HCT116 (cell line): Measurements from ENCODE around the gene CAMKK2. TPM values are rescaled to one million over a fixed set of nuclear protein-coding genes. Genes with fewer than 3 reads are reported as not detected.

Source experiments
- ATAC-seq: fragments of 200-7000 bp; cut with Tn5 transposase; 2 replicates; pipeline ENCODE4 v1.9.1; 2020; ENCODE audit warnings: mild to moderate bottlenecking, moderate library complexity
- BruUV-seq: library from RNA; stranded (reverse); fragments of 400-500 nt; replicated peaks from 2 replicates; lab custom pipeline; 2021; lab: Mats Ljungman, UMichigan
- CTCF ChIA-PET: fragments of 300-600 bp; sonication (Branson Sonifier 250); formaldehyde crosslinking; loops from one replicate; lab custom pipeline; 2021; ENCODE audit warnings: antibody characterized with exemption; lab: Charles Lee
- POLR2A ChIA-PET: fragments of 300-600, 350-600 bp; sonication (Branson Sonifier 250); formaldehyde crosslinking; loops from one replicate; lab custom pipeline; 2021; ENCODE audit warnings: antibody characterized with exemption; lab: Charles Lee
- RAD21 ChIA-PET, 2 experiments: fragments of 300-600 bp; sonication (Branson Sonifier 250); formaldehyde crosslinking; loops; one replicate each; lab custom pipeline; 2023; ENCODE audit warnings: low total read pairs in 2 of 2; ENCODE audit not compliant: uncharacterized antibody in 2 of 2, unreplicated experiment in 2 of 2, low non-redundant PET in 1 of 2; lab: Charles Lee
- DNase-seq: peaks from one replicate; pipeline ENCODE4 v3.0.0-alpha.2; 2010; ENCODE audit warnings: low read depth, low spot score
- H2AFZ ChIP-seq: fragments of 200-600 bp; shearing (Covaris generic), sonication (generic); 2 replicates; pipeline ENCODE4 v1.6.1; 2017; ENCODE audit warnings: low read depth, mixed run types, mixed read lengths, antibody characterized with exemption, low read length; ENCODE audit not compliant: poor library complexity, severe bottlenecking
- H3K27ac ChIP-seq: 2 replicates; pipeline ENCODE4 v1.5.1; 2012; ENCODE audit warnings: low read depth, low read length
- H3K27me3 ChIP-seq: fragments of 200-600 bp; sonication (generic); 2 replicates; pipeline ENCODE4 v1.6.1; 2016; ENCODE audit warnings: mixed run types, low read length, mixed read lengths; ENCODE audit not compliant: insufficient read depth
- H3K36me3 ChIP-seq, 2 experiments: fragments of 200-500 bp in 1 of 2; fragments of 200-600 bp in 1 of 2; sonication (Bioruptor generic) in 1 of 2; sonication (generic) in 1 of 2; 2 replicates each; pipeline versions ENCODE4 v1.5.1 to v1.6.1; 2014 to 2016; ENCODE audit warnings: low read length in 2 of 2, inconsistent platforms in 1 of 2, mixed read lengths in 1 of 2, mixed run types in 1 of 2; ENCODE audit not compliant: insufficient read depth in 2 of 2, control insufficient read depth in 1 of 2
- H3K4me1 ChIP-seq, 2 experiments: fragments of 200-600 bp in 1 of 2; sonication (generic) in 1 of 2; 2 replicates each; pipeline versions ENCODE4 v1.5.1 to v1.6.1; 2012 to 2017; ENCODE audit warnings: low read length in 2 of 2, inconsistent platforms in 1 of 2, mild to moderate bottlenecking in 1 of 2, mixed read lengths in 1 of 2, mixed run types in 1 of 2, moderate library complexity in 1 of 2; ENCODE audit not compliant: insufficient read depth in 2 of 2, control insufficient read depth in 1 of 2
- H3K4me2 ChIP-seq: fragments of 200-600 bp; sonication (generic); 2 replicates; pipeline ENCODE4 v1.6.1; 2017; ENCODE audit warnings: mixed run types, low read length, mixed read lengths
- H3K4me3 ChIP-seq, 2 experiments: fragments of 200-600 bp in 1 of 2; sonication (generic) in 1 of 2; replicated peaks in 1 of 2; 2 replicates each; pipeline ENCODE4 v1.5.1; 2011 to 2016; ENCODE audit warnings: low read length in 2 of 2, control low read depth in 1 of 2, low read depth in 1 of 2, mild to moderate bottlenecking in 1 of 2, mixed read lengths in 1 of 2, mixed run types in 1 of 2
- H3K79me2 ChIP-seq: fragments of 200-600 bp; sonication (generic); 2 replicates; pipeline ENCODE4 v1.6.1; 2017; ENCODE audit warnings: mild to moderate bottlenecking, mixed run types, low read length, moderate library complexity, mixed read lengths; ENCODE audit not compliant: insufficient read depth
- H3K9ac ChIP-seq: fragments of 200-600 bp; sonication (generic); 2 replicates; pipeline ENCODE4 v1.6.1; 2016; ENCODE audit warnings: low read length, mixed read lengths
- H3K9me2 ChIP-seq: fragments of 200-600 bp; sonication (generic), shearing (Covaris generic); 2 replicates; pipeline ENCODE4 v1.6.1; 2017; ENCODE audit warnings: mixed run types, mild to moderate bottlenecking, moderate library complexity; ENCODE audit not compliant: insufficient read depth
- H3K9me3 ChIP-seq, 2 experiments: fragments of 200-500 bp in 1 of 2; fragments of 200-600 bp in 1 of 2; sonication (Bioruptor generic) in 1 of 2; sonication (generic) in 1 of 2; 2 replicates each; pipeline ENCODE4 v1.6.1; 2014 to 2017; ENCODE audit warnings: low read length in 2 of 2, mixed read lengths in 2 of 2, inconsistent platforms in 1 of 2, low read depth in 1 of 2, mild to moderate bottlenecking in 1 of 2, mixed run types in 1 of 2, moderate library complexity in 1 of 2; ENCODE audit not compliant: control insufficient read depth in 1 of 2, insufficient read depth in 1 of 2
- H4K20me1 ChIP-seq: fragments of 200-600 bp; sonication (generic), shearing (Covaris generic); 2 replicates; pipeline ENCODE4 v1.6.1; 2017; ENCODE audit warnings: mixed run types, mild to moderate bottlenecking, moderate library complexity; ENCODE audit not compliant: insufficient read depth
- CEBPB ChIP-seq: IDR thresholded peaks from 2 replicates; pipeline ENCODE4 v1.6.1; 2012; ENCODE audit warnings: low read depth
- ELF1 ChIP-seq: IDR thresholded peaks from 2 replicates; pipeline ENCODE4 v1.6.1; 2012; ENCODE audit warnings: low read depth, borderline replicate concordance
- EZH2phosphoT487 ChIP-seq: fragments of 200-600 bp; IDR thresholded peaks from 2 replicates; pipeline ENCODE4 v1.6.1; 2018; ENCODE audit warnings: antibody characterized with exemption, borderline replicate concordance
- JUND ChIP-seq: IDR thresholded peaks from 2 replicates; pipeline ENCODE4 v1.6.1; 2012
- POLR2A ChIP-seq: IDR thresholded peaks from 2 replicates; pipeline ENCODE4 v1.7.0; 2011; ENCODE audit warnings: borderline replicate concordance; ENCODE audit not compliant: insufficient read depth, insufficient read length; ENCODE audit errors: extremely low read depth
- RAD21 ChIP-seq: IDR thresholded peaks from 2 replicates; pipeline ENCODE4 v1.6.1; 2012; ENCODE audit warnings: low read depth, mild to moderate bottlenecking
- SP1 ChIP-seq: IDR thresholded peaks from 2 replicates; pipeline ENCODE4 v1.6.1; 2012; ENCODE audit warnings: low read depth
- SRF ChIP-seq: IDR thresholded peaks from 2 replicates; pipeline ENCODE4 v1.6.1; 2012; ENCODE audit warnings: low read depth
- TCF7L2 ChIP-seq: IDR thresholded peaks from 2 replicates; pipeline ENCODE4 v1.7.0; 2011; ENCODE audit warnings: borderline replicate concordance, inconsistent platforms; ENCODE audit not compliant: insufficient read depth, insufficient read length; ENCODE audit errors: extremely low read depth
- intact Hi-C: fragments of 100-400 bp; cut with micrococcal nuclease; formaldehyde crosslinking; loops from 2 replicates; pipeline ENCODE4 v1.10.0; 2022
- total RNA-seq: library from RNA; stranded (reverse); gene quantifications from one replicate; pipeline ENCODE4 v1.2.1, GENCODE V29; 2021; ENCODE audit not compliant: unreplicated experiment
- TF ChIP-seq, protein P1 (sequence below): IDR thresholded peaks from 2 replicates; pipeline ENCODE4 v1.6.1; 2012
- TF ChIP-seq, protein P2 (sequence below): IDR thresholded peaks from 2 replicates; pipeline ENCODE4 v1.6.1; 2012
- TF ChIP-seq, protein P3 (sequence below): IDR thresholded peaks from 2 replicates; pipeline ENCODE4 v1.6.1; 2012; ENCODE audit warnings: low read depth
- TF ChIP-seq, protein P4 (sequence below), 3 experiments: fragments of 200-600 bp in 1 of 3; sonication (generic) in 1 of 3; IDR thresholded peaks in 2 of 3; conservative IDR thresholded peaks in 1 of 3; 2 replicates each; pipeline ENCODE4 v1.5.1; 2012 to 2017; ENCODE audit warnings: low read depth in 2 of 3, low read length in 2 of 3, antibody characterized with exemption in 1 of 3, borderline replicate concordance in 1 of 3, control low read depth in 1 of 3, mild to moderate bottlenecking in 1 of 3, mixed read lengths in 1 of 3, mixed run types in 1 of 3, moderate library complexity in 1 of 3; ENCODE audit not compliant: insufficient read depth in 1 of 3

Gene CAMKK2
- total RNA-seq, 1 experiment from 2014 or later = 33.8 TPM

DNA sequence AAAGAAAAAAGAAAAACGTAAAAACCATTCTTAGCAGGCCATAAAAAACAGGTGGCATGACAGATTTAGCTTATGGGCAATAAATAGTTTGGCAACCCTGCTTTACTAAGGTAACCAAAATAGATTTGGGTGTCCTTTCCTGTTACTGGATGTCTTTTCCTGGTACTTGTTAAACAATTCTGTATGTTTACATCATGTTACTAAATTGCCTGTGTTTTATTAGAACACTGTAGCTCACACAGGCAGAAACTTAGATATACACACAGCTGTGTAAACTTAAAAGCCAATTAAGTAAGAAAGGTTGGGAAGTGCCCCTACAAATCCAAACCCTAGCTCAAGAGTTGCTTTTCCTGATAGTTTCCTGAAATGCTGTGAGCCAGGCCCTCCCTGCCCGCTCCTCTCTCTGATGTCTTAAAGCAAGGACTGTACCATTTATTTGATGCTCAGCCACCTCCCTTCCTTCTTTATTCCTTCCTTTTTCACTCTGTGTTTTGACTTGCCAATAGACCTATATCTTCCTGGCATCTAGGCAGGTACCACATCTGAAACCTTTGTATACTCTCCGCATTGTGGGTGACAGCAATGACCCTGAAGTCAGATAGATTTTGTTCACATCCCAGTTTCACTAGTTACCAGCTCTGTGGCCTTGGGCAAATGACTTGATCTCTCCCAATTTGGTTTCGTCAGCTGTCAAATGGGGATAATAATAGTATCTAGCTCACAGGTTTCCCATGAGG, 3.7 kb upstream of the CAMKK2 start:
- no peaks in the 10 kb centered on the region for H3K9me2 ChIP-seq
- H3K79me2 ChIP-seq = peaks cover 11% of the 10 kb centered on the region
- TF ChIP-seq, protein P1, sequence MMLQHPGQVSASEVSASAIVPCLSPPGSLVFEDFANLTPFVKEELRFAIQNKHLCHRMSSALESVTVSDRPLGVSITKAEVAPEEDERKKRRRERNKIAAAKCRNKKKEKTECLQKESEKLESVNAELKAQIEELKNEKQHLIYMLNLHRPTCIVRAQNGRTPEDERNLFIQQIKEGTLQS = no peak
- TF ChIP-seq POLR2A = no peak
- TF ChIP-seq EZH2phosphoT487 = no peak
- TF ChIP-seq, protein P2, sequence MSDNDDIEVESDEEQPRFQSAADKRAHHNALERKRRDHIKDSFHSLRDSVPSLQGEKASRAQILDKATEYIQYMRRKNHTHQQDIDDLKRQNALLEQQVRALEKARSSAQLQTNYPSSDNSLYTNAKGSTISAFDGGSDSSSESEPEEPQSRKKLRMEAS = no peak
- no peak for TF ChIP-seq CEBPB
- TF ChIP-seq, protein P3, sequence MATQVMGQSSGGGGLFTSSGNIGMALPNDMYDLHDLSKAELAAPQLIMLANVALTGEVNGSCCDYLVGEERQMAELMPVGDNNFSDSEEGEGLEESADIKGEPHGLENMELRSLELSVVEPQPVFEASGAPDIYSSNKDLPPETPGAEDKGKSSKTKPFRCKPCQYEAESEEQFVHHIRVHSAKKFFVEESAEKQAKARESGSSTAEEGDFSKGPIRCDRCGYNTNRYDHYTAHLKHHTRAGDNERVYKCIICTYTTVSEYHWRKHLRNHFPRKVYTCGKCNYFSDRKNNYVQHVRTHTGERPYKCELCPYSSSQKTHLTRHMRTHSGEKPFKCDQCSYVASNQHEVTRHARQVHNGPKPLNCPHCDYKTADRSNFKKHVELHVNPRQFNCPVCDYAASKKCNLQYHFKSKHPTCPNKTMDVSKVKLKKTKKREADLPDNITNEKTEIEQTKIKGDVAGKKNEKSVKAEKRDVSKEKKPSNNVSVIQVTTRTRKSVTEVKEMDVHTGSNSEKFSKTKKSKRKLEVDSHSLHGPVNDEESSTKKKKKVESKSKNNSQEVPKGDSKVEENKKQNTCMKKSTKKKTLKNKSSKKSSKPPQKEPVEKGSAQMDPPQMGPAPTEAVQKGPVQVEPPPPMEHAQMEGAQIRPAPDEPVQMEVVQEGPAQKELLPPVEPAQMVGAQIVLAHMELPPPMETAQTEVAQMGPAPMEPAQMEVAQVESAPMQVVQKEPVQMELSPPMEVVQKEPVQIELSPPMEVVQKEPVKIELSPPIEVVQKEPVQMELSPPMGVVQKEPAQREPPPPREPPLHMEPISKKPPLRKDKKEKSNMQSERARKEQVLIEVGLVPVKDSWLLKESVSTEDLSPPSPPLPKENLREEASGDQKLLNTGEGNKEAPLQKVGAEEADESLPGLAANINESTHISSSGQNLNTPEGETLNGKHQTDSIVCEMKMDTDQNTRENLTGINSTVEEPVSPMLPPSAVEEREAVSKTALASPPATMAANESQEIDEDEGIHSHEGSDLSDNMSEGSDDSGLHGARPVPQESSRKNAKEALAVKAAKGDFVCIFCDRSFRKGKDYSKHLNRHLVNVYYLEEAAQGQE = no peak
- no peak for TF ChIP-seq JUND
- no peak for TF ChIP-seq ELF1
- TF ChIP-seq TCF7L2 = no peak
- TF ChIP-seq, protein P4, sequence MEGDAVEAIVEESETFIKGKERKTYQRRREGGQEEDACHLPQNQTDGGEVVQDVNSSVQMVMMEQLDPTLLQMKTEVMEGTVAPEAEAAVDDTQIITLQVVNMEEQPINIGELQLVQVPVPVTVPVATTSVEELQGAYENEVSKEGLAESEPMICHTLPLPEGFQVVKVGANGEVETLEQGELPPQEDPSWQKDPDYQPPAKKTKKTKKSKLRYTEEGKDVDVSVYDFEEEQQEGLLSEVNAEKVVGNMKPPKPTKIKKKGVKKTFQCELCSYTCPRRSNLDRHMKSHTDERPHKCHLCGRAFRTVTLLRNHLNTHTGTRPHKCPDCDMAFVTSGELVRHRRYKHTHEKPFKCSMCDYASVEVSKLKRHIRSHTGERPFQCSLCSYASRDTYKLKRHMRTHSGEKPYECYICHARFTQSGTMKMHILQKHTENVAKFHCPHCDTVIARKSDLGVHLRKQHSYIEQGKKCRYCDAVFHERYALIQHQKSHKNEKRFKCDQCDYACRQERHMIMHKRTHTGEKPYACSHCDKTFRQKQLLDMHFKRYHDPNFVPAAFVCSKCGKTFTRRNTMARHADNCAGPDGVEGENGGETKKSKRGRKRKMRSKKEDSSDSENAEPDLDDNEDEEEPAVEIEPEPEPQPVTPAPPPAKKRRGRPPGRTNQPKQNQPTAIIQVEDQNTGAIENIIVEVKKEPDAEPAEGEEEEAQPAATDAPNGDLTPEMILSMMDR (IDR thresholded peaks at IDR 0.05 in 2 of 3, conservative IDR thresholded peaks at IDR 0.05 in 1 of 3; ENCODE audit: borderline replicate concordance in 1 of 3, insufficient read depth in 1 of 3, low read depth in 2 of 3, low read length in 2 of 3) = no peak
- no peak for TF ChIP-seq RAD21
- TF ChIP-seq SRF = no peak
- TF ChIP-seq SP1 = no peak
- TF ChIP-seq, all 23 proteins: peak for 0
- Histone ChIP-seq H3K36me3 (no peaks in the 10 kb centered on the region), H3K9ac (no peak overlapping the region), H3K27ac (no peak overlapping the region), H4K20me1 (no peaks in the 10 kb centered on the region), H3K9me3 (no peaks in the 10 kb centered on the region), H3K4me1 (peaks cover 3 to 17% of the 10 kb centered on the region in 2 experiments), H3K27me3 (no peaks in the 10 kb centered on the region), H3K4me2 (no peak overlapping the region), H2AFZ (peak overlapping the region; percentile 38), H3K4me3 (no peak overlapping the region)
- ATAC-seq = no peak
- ChIA-PET CTCF (no interaction called here), RAD21 (no interaction called here), POLR2A (no interaction called here)
- BruUV-seq = no TSS peak
- no peak for DNase-seq
- intact Hi-C loops = no loop called here
